Panc1 (cell line): ENCODE results near the gene RASA3. TPM values are rescaled to one million over a fixed set of nuclear protein-coding genes. Genes with fewer than 3 reads are reported as not detected.

ENCODE experiments used
- ATAC-seq: fragments of 200-7000 bp; cut with Tn5 transposase; 2 replicates; pipeline ENCODE4 v1.9.1; 2020; ENCODE audit warnings: mild to moderate bottlenecking, moderate library complexity
- BruUV-seq: library from RNA; stranded (reverse); fragments of 400-500 nt; replicated peaks from 2 replicates; lab custom pipeline; 2021; lab: Mats Ljungman, UMichigan
- CTCF ChIA-PET: fragments of 300-600 bp; sonication (Branson Sonifier 250); formaldehyde crosslinking; loops from one replicate; lab custom pipeline; 2022; ENCODE audit warnings: antibody characterized with exemption; lab: Charles Lee
- POLR2A ChIA-PET: fragments of 300-600 bp; sonication (Branson Sonifier 250); formaldehyde crosslinking; loops from one replicate; lab custom pipeline; 2022; ENCODE audit warnings: antibody characterized with exemption; lab: Charles Lee
- DNase-seq: peaks from one replicate; pipeline ENCODE4 v3.0.0-alpha.2; 2010; ENCODE audit warnings: low read depth, low spot score
- H3K27ac ChIP-seq: 2 replicates; pipeline ENCODE4 v1.5.1; 2011; ENCODE audit warnings: mild to moderate bottlenecking, low read length, inconsistent platforms
- H3K27me3 ChIP-seq: fragments of 200-500 bp; sonication (Bioruptor generic); 2 replicates; pipeline ENCODE4 v1.6.0; 2014; ENCODE audit warnings: low read length, inconsistent platforms; ENCODE audit not compliant: control insufficient read depth, insufficient read depth
- H3K36me3 ChIP-seq: fragments of 200-500 bp; sonication (Bioruptor generic); 2 replicates; pipeline ENCODE4 v1.5.1; 2014; ENCODE audit warnings: inconsistent platforms, mild to moderate bottlenecking, low read length, moderate library complexity; ENCODE audit not compliant: control insufficient read depth, insufficient read depth
- H3K4me1 ChIP-seq: 2 replicates; pipeline ENCODE4 v1.5.1; 2011; ENCODE audit warnings: inconsistent platforms, mild to moderate bottlenecking, low read length, moderate library complexity; ENCODE audit not compliant: control insufficient read depth, insufficient read depth
- H3K4me3 ChIP-seq, 2 experiments: 2 replicates each; pipeline ENCODE4 v1.5.1; 2011 to 2012; ENCODE audit warnings: low read depth in 2 of 2, low read length in 2 of 2, mild to moderate bottlenecking in 2 of 2, inconsistent platforms in 1 of 2, moderate library complexity in 1 of 2
- H3K9me3 ChIP-seq: fragments of 200-500 bp; sonication (Bioruptor generic); 2 replicates; pipeline ENCODE4 v1.5.1; 2014; ENCODE audit warnings: low read depth, mild to moderate bottlenecking, inconsistent platforms, low read length, moderate library complexity; ENCODE audit not compliant: control insufficient read depth, insufficient read depth
- CTCF ChIP-seq: fragments of 450-650 bp; IDR thresholded peaks from 2 replicates; pipeline ENCODE4 v1.5.1; 2017; ENCODE audit warnings: mild to moderate bottlenecking
- POLR2AphosphoS5 ChIP-seq: IDR thresholded peaks from 2 replicates; pipeline ENCODE4 v1.6.1; 2012; ENCODE audit warnings: mild to moderate bottlenecking, low read depth, low read length, moderate library complexity
- SIN3A ChIP-seq: IDR thresholded peaks from 2 replicates; pipeline ENCODE4 v1.6.1; 2012; ENCODE audit warnings: low read depth, mild to moderate bottlenecking, low read length, moderate library complexity, borderline replicate concordance; ENCODE audit not compliant: insufficient read depth
- TCF7L2 ChIP-seq: IDR thresholded peaks from 2 replicates; pipeline ENCODE4 v1.6.1; 2011; ENCODE audit warnings: mild to moderate bottlenecking, low read depth, low read length, inconsistent platforms
- in situ Hi-C: cut with HindIII; loops from 2 replicates; pipeline ENCODE4 v1.10.0; 2016; ENCODE audit warnings: low sequenced_read_pairs, low pct_unique_long_range_greater_than_20kb
- intact Hi-C: fragments of 100-400 bp; cut with micrococcal nuclease; formaldehyde crosslinking; loops from one replicate; pipeline ENCODE4 v1.10.0; 2022; ENCODE audit not compliant: unreplicated experiment
- total RNA-seq: library from RNA; stranded (reverse); gene quantifications from one replicate; pipeline ENCODE4 v1.2.1, GENCODE V29; 2021; ENCODE audit not compliant: unreplicated experiment
- TF ChIP-seq, protein P1 (sequence below), 2 experiments: IDR thresholded peaks; 2 replicates each; pipeline ENCODE4 v1.6.1; 2011 to 2012; ENCODE audit warnings: low read depth in 2 of 2, control low read depth in 1 of 2, low read length in 1 of 2, mild to moderate bottlenecking in 1 of 2, moderate library complexity in 1 of 2; ENCODE audit not compliant: insufficient read depth in 1 of 2

Gene RASA3
- total RNA-seq, 1 experiment from 2014 or later: 33.7 TPM

GRCh38 chr13:113963376-113963775 is 169.0 kb downstream of the RASA3 start:
- ATAC-seq (no peak), DNase-seq (no peak)
- H3K9me3 ChIP-seq: no peaks in the 10 kb centered on the region
- ChIA-PET CTCF (no interaction called here), POLR2A (no interaction called here)
- BruUV-seq: no TSS peak
- intact Hi-C loops (no loop called here), in situ Hi-C loops (no loop called here)
- no peak overlapping the region for H3K4me3 ChIP-seq
- H3K36me3 ChIP-seq: no peaks in the 10 kb centered on the region
- no peak for TF ChIP-seq POLR2AphosphoS5
- TF ChIP-seq SIN3A: no peak
- TF ChIP-seq CTCF: no peak
- TF ChIP-seq, protein P1, sequence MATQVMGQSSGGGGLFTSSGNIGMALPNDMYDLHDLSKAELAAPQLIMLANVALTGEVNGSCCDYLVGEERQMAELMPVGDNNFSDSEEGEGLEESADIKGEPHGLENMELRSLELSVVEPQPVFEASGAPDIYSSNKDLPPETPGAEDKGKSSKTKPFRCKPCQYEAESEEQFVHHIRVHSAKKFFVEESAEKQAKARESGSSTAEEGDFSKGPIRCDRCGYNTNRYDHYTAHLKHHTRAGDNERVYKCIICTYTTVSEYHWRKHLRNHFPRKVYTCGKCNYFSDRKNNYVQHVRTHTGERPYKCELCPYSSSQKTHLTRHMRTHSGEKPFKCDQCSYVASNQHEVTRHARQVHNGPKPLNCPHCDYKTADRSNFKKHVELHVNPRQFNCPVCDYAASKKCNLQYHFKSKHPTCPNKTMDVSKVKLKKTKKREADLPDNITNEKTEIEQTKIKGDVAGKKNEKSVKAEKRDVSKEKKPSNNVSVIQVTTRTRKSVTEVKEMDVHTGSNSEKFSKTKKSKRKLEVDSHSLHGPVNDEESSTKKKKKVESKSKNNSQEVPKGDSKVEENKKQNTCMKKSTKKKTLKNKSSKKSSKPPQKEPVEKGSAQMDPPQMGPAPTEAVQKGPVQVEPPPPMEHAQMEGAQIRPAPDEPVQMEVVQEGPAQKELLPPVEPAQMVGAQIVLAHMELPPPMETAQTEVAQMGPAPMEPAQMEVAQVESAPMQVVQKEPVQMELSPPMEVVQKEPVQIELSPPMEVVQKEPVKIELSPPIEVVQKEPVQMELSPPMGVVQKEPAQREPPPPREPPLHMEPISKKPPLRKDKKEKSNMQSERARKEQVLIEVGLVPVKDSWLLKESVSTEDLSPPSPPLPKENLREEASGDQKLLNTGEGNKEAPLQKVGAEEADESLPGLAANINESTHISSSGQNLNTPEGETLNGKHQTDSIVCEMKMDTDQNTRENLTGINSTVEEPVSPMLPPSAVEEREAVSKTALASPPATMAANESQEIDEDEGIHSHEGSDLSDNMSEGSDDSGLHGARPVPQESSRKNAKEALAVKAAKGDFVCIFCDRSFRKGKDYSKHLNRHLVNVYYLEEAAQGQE (IDR thresholded peaks at IDR 0.05; ENCODE audit: insufficient read depth in 1 of 2, low read depth in 2 of 2, low read length in 1 of 2): no peak
- TF ChIP-seq TCF7L2: no peak
- H3K27me3 ChIP-seq: no peaks in the 10 kb centered on the region
- no peaks in the 10 kb centered on the region for H3K4me1 ChIP-seq
- H3K27ac ChIP-seq: no peak overlapping the region

DNA sequence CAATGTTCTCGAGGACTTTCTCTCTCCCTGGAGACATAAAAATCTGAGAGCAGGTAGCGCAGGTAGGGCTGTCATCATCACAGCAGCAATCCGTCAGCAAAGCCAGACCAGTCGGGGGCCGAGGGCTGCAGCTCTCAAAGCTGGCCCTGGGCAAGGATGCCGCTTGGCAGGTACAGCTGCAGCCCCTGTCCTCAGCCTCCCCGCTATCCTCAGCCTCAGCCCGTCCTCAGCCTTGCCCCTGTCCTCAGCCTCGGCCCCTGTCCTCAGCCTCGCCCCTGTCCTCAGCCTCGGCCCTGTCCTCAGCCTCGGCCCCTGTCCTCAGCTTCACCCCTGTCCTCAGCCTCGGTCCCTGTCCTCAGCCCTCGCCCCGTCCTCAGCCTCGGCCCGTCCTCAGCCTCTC is 169.4 kb downstream of the RASA3 start:
- no peaks in the 10 kb centered on the region for H3K9me3 ChIP-seq
- no peaks in the 10 kb centered on the region for H3K36me3 ChIP-seq
- no peak overlapping the region for H3K27ac ChIP-seq
- no TSS peak for BruUV-seq
- H3K27me3 ChIP-seq: no peaks in the 10 kb centered on the region
- POLR2A ChIA-PET: no interaction called here
- in situ Hi-C loops (no loop called here), intact Hi-C loops (no loop called here)
- H3K4me1 ChIP-seq: no peaks in the 10 kb centered on the region
- H3K4me3 ChIP-seq: no peak overlapping the region
- ATAC-seq (no peak), DNase-seq (no peak)
- TF ChIP-seq POLR2AphosphoS5 (no peak), SIN3A (no peak), CTCF (no peak), TCF7L2 (no peak)
- TF ChIP-seq, protein P1 (IDR thresholded peaks at IDR 0.05; ENCODE audit: insufficient read depth in 1 of 2, low read depth in 2 of 2, low read length in 1 of 2): no peak
- CTCF ChIA-PET: no interaction called here
